ENCODE data around the gene OR2B3. TPM values are rescaled to one million over a fixed set of nuclear protein-coding genes. Genes with fewer than 3 reads are reported as not detected.

OR2B3 gene
- total RNA-seq, 1 donor from 2014 or later = not detected

GRCh38 chr6:29112135-29112534 lies 25.0 kb upstream of the OR2B3 start:
- TF ChIP-seq CTCF (IDR thresholded peaks at IDR 0.05; ENCODE audit: unreplicated experiment) = no peak
- no peak overlapping the region for H3K4me3 Mint-ChIP-seq (ENCODE audit: unreplicated experiment)
- H3K36me3 Mint-ChIP-seq (ENCODE audit: low read depth, unreplicated experiment) = no peaks in the 10 kb centered on the region
- H3K27ac Mint-ChIP-seq (ENCODE audit: unreplicated experiment) = no peak overlapping the region
- H3K27me3 Mint-ChIP-seq (ENCODE audit: unreplicated experiment) = no peaks in the 10 kb centered on the region
- H3K9me3 Mint-ChIP-seq (ENCODE audit: unreplicated experiment) = no peaks in the 10 kb centered on the region
- no peaks in the 10 kb centered on the region for H3K4me1 Mint-ChIP-seq (ENCODE audit: unreplicated experiment)
- no peak for DNase-seq (ENCODE audit: low spot score)

- Mint-ChIP-seq H3K27ac (ENCODE audit: unreplicated experiment) (no peak within 1 kb of the TSS), H3K9me3 (ENCODE audit: unreplicated experiment) (no peaks in the 10 kb centered on the region), H3K36me3 (ENCODE audit: low read depth, unreplicated experiment) (no peaks in the 10 kb centered on the region), H3K4me1 (ENCODE audit: unreplicated experiment) (no peaks in the 10 kb centered on the region), H3K27me3 (ENCODE audit: unreplicated experiment) (no peaks in the 10 kb centered on the region), H3K4me3 (ENCODE audit: unreplicated experiment) (no peak within 1 kb of the TSS)
- no peak for DNase-seq (ENCODE audit: low spot score)
- TF ChIP-seq CTCF (IDR thresholded peaks at IDR 0.05; ENCODE audit: unreplicated experiment) = no peak
Observed at GRCh38 chr6:29107758-29108157, 20.6 kb upstream of the OR2B3 start, which contains the start of gene OR2J3. Gene OR2J3, plus strand, starts transcription at chr6:29108058. Its CDS starts 3,833 bp downstream, at chr6:29111891.

- H3K9me3 Mint-ChIP-seq (ENCODE audit: unreplicated experiment) = no peaks in the 10 kb centered on the region
- H3K4me1 Mint-ChIP-seq (ENCODE audit: unreplicated experiment) = no peaks in the 10 kb centered on the region
- no peak within 1 kb of the TSS for H3K27ac Mint-ChIP-seq (ENCODE audit: unreplicated experiment)
- H3K4me3 Mint-ChIP-seq (ENCODE audit: unreplicated experiment) = no peak within 1 kb of the TSS
- H3K36me3 Mint-ChIP-seq (ENCODE audit: low read depth, unreplicated experiment) = no peaks in the 10 kb centered on the region
- TF ChIP-seq CTCF (IDR thresholded peaks at IDR 0.05; ENCODE audit: unreplicated experiment) = no peak
- no peak for DNase-seq (ENCODE audit: low spot score)
- H3K27me3 Mint-ChIP-seq (ENCODE audit: unreplicated experiment) = no peaks in the 10 kb centered on the region
Observed at GRCh38 chr6:29099190-29099589, 12.1 kb upstream of the OR2B3 start, which contains the start of gene OR2J1. Gene OR2J1, plus strand, starts transcription at chr6:29099490. Its CDS starts 1,453 bp downstream, at chr6:29100943.

GRCh38 chr6:29097803-29098202 lies 10.7 kb upstream of the OR2B3 start:
- no peak for DNase-seq (ENCODE audit: low spot score)
- H3K27ac Mint-ChIP-seq (ENCODE audit: unreplicated experiment) = no peak overlapping the region
- TF ChIP-seq CTCF (IDR thresholded peaks at IDR 0.05; ENCODE audit: unreplicated experiment) = no peak
- no peak overlapping the region for H3K4me3 Mint-ChIP-seq (ENCODE audit: unreplicated experiment)
- no peaks in the 10 kb centered on the region for H3K9me3 Mint-ChIP-seq (ENCODE audit: unreplicated experiment)
- H3K4me1 Mint-ChIP-seq (ENCODE audit: unreplicated experiment) = no peaks in the 10 kb centered on the region
- H3K27me3 Mint-ChIP-seq (ENCODE audit: unreplicated experiment) = no peaks in the 10 kb centered on the region
- no peaks in the 10 kb centered on the region for H3K36me3 Mint-ChIP-seq (ENCODE audit: low read depth, unreplicated experiment)

- no peaks in the 10 kb centered on the region for H3K27me3 Mint-ChIP-seq (ENCODE audit: unreplicated experiment)
- no peak for DNase-seq (ENCODE audit: low spot score)
Observed at GRCh38 chr6:29092957-29093356, 5.8 kb upstream of the OR2B3 start.

More at GRCh38 chr6:29092957-29093356, 5.8 kb upstream of the OR2B3 start:
- no peaks in the 10 kb centered on the region for H3K9me3 Mint-ChIP-seq (ENCODE audit: unreplicated experiment)
- no peaks in the 10 kb centered on the region for H3K4me1 Mint-ChIP-seq (ENCODE audit: unreplicated experiment)
- H3K4me3 Mint-ChIP-seq (ENCODE audit: unreplicated experiment) = no peak overlapping the region
- no peak overlapping the region for H3K27ac Mint-ChIP-seq (ENCODE audit: unreplicated experiment)
- no peaks in the 10 kb centered on the region for H3K36me3 Mint-ChIP-seq (ENCODE audit: low read depth, unreplicated experiment)
- no peak for TF ChIP-seq CTCF (IDR thresholded peaks at IDR 0.05; ENCODE audit: unreplicated experiment)

Measured in endothelial cell (in vitro differentiated cells).